Ishikawa (cell line): ENCODE data around the gene FOXN3.

ENCODE experiments used
- MAX ChIP-seq: IDR thresholded peaks from 2 replicates; pipeline ENCODE4 v1.6.1; 2012
- REST ChIP-seq: IDR thresholded peaks from 2 replicates; pipeline ENCODE4 v1.6.1; 2012; ENCODE audit warnings: low read depth, mild to moderate bottlenecking

DNA sequence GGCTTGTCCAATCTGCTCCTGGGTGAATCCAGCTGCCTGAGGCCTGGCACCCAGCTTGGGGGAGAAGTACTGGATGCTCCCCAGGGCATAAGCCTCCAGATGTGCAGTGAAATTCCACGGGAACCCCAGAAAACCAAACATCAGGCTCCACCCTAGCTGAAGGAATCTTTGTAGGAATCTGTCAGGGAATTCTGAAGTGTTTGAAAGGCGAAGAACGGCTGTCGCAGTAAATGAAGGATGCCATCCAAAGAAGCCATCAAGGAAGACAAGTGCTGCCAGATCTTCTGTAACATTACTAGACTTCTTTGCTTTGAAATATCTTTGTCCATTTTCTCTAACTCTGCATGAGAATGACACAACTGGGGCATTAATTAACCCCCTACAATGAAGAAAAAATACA lies 219.4 kb downstream of the FOXN3 start:
- TF ChIP-seq MAX, result no peak
- TF ChIP-seq REST, result no peak
